ENCODE results near the gene NKX2-3. TPM values are rescaled to one million over a fixed set of nuclear protein-coding genes. Genes with fewer than 3 reads are reported as not detected.

NKX2-3 gene
- total RNA-seq, 1 experiment from 2014 or later, result 0.15 TPM

DNA sequence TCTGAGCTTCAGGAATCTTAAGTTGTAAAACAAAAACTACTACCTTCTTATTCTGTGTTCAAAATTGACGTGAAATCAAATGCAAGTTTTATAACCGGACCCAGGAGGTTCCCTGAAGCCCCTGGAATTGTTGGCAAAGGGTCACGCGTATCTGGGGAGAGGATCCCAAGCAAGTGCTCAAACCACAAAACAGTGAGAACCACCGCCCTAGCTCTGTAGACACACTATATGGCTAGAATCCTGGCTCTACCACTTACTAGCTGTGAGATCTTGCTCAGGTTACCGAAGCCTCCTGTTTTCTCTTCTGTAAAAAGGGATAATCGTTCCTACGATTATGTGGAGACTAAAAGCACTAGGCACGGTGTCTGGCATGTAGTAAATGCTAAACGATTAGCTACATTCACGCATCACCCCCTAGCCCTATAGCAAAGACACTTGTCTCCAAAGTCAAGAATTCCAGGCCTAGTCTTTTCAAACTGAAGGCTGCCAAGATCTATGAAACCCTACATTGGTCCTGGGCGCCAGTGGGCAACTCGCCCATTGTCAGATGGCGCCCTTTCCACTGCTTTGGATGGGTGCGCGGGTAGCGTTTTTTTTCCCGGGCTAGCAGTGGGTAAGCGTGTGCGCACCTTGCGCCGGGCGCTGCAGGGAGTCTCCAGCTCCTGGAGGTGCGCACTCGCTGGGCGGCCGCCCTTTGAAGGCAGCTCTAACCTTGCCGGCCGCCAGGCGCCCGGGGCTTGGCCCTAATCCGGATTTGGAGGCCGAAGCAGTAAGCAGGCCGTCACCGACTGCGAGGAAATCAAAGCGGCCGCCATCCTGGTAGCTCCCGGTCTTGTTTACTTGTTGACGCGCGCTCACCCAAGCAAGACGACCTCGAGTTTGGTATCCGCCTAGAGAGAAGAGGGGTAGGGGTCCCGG is 11.6 kb upstream of the NKX2-3 start:
- TF ChIP-seq, protein P1, sequence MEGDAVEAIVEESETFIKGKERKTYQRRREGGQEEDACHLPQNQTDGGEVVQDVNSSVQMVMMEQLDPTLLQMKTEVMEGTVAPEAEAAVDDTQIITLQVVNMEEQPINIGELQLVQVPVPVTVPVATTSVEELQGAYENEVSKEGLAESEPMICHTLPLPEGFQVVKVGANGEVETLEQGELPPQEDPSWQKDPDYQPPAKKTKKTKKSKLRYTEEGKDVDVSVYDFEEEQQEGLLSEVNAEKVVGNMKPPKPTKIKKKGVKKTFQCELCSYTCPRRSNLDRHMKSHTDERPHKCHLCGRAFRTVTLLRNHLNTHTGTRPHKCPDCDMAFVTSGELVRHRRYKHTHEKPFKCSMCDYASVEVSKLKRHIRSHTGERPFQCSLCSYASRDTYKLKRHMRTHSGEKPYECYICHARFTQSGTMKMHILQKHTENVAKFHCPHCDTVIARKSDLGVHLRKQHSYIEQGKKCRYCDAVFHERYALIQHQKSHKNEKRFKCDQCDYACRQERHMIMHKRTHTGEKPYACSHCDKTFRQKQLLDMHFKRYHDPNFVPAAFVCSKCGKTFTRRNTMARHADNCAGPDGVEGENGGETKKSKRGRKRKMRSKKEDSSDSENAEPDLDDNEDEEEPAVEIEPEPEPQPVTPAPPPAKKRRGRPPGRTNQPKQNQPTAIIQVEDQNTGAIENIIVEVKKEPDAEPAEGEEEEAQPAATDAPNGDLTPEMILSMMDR (IDR thresholded peaks at IDR 0.05), result no peak
- TF ChIP-seq POLR2AphosphoS5 (IDR thresholded peaks at IDR 0.05; ENCODE audit: low read depth, low read length) (no peak), REST (IDR thresholded peaks at IDR 0.05; ENCODE audit: insufficient read depth in 1 of 2, low read depth in 2 of 2, low read length in 1 of 2) (no peak), TCF7L2 (IDR thresholded peaks at IDR 0.05; ENCODE audit: low read depth, low read length) (no peak), SIN3A (IDR thresholded peaks at IDR 0.05; ENCODE audit: borderline replicate concordance, insufficient read depth, low read depth, low read length) (no peak)
- POLR2A ChIA-PET, result interaction anchor here (0.6 kb wide), 1 partner anchor 1093 kb away, joined by 3 read pairs; no protein-coding TSS in a partner anchor

DNA sequence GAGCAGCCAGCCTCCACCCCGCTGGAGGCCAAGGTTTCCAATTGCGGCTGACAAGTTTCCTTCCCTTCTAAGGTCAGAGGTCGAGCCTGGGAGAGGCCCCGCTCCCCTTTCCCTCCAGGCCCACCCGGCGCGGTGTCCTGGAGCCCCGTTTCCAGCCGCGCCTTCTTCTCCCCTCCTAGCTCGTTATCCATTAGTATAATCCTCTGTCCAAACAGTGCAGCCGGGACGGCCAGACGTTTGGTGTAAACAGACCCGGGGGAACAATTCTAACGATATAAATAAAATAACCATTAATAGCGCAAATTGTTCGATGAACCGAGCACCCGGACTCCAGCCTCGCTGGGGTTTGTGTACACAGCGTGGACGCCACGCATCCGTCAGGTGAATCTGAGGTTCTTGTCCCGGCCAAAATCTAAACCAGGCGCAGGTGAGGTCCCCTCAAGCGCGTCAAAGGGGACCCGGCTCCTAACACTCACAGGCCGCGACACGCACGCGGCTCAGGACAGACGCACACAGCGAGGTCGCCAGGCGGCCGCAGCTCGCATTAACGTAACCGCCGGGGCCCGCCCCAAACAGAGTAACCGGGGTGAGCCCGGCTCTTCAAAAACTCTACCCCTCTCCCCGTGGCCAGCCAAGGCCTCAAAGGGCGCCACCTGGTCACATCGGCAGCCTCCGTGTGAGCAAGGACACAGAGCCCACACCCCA is 10.8 kb upstream of the NKX2-3 start:
- Histone ChIP-seq H3K9me3 (ENCODE audit: control insufficient read depth, insufficient read depth, low read depth, low read length) (no peaks in the 10 kb centered on the region), H3K36me3 (ENCODE audit: control insufficient read depth, insufficient read depth, low read length) (no peaks in the 10 kb centered on the region), H3K4me3 (ENCODE audit: low read depth in 2 of 2, low read length in 2 of 2) (no peak overlapping the region), H3K4me1 (ENCODE audit: control insufficient read depth, insufficient read depth, low read length) (0 out of 2 replicates have a peak, but pooled peaks cover 5% of the 10 kb centered on the region), H3K27ac (ENCODE audit: low read length) (no peak overlapping the region), H3K27me3 (ENCODE audit: control insufficient read depth, insufficient read depth, low read length) (peaks cover 3% of the 10 kb centered on the region; the same call in 1 of the 2 replicates)
- POLR2A ChIA-PET, result interaction anchor here (0.6 kb wide), 1 partner anchor 1094 kb away, joined by 3 read pairs; no protein-coding TSS in a partner anchor
- in situ Hi-C loops (cut with HindIII; ENCODE audit: low pct_unique_long_range_greater_than_20kb, low sequenced_read_pairs) (no loop called here), intact Hi-C loops (cut with micrococcal nuclease; ENCODE audit: unreplicated experiment) (no loop called here)
- TF ChIP-seq, protein P1 (IDR thresholded peaks at IDR 0.05), result no peak
- no peak for TF ChIP-seq TCF7L2 (IDR thresholded peaks at IDR 0.05; ENCODE audit: low read depth, low read length)
- TF ChIP-seq SIN3A (IDR thresholded peaks at IDR 0.05; ENCODE audit: borderline replicate concordance, insufficient read depth, low read depth, low read length), result no peak
- TF ChIP-seq REST (IDR thresholded peaks at IDR 0.05; ENCODE audit: insufficient read depth in 1 of 2, low read depth in 2 of 2, low read length in 1 of 2), result no peak
- TF ChIP-seq POLR2AphosphoS5 (IDR thresholded peaks at IDR 0.05; ENCODE audit: low read depth, low read length), result no peak
- DNase-seq (ENCODE audit: low read depth, low spot score) (no peak), ATAC-seq (no peak)
- CTCF ChIA-PET, result no interaction called here
- no TSS peak for BruUV-seq (replicated peaks)

More for the DNA sequence above, 11.6 kb upstream of the NKX2-3 start:
- in situ Hi-C loops (cut with HindIII; ENCODE audit: low pct_unique_long_range_greater_than_20kb, low sequenced_read_pairs) (no loop called here), intact Hi-C loops (cut with micrococcal nuclease; ENCODE audit: unreplicated experiment) (no loop called here)
- Histone ChIP-seq H3K4me3 (ENCODE audit: low read depth in 2 of 2, low read length in 2 of 2) (0 out of 4 replicates have a peak overlapping the region, but pooled peaks of 1 of the 2 experiments have one; percentile 29), H3K27me3 (ENCODE audit: control insufficient read depth, insufficient read depth, low read length) (peaks cover 3% of the 10 kb centered on the region; the same call in 1 of the 2 replicates), H3K9me3 (ENCODE audit: control insufficient read depth, insufficient read depth, low read depth, low read length) (no peaks in the 10 kb centered on the region), H3K36me3 (ENCODE audit: control insufficient read depth, insufficient read depth, low read length) (no peaks in the 10 kb centered on the region), H3K27ac (ENCODE audit: low read length) (no peak overlapping the region), H3K4me1 (ENCODE audit: control insufficient read depth, insufficient read depth, low read length) (0 out of 2 replicates have a peak, but pooled peaks cover 5% of the 10 kb centered on the region)
- CTCF ChIA-PET, result interaction anchor here (0.7 kb wide), 1 partner anchor 134 kb away, joined by 8 read pairs; no protein-coding TSS in a partner anchor
- no TSS peak for BruUV-seq (replicated peaks)
- ATAC-seq (peak; percentile 36; the same call in 1 of the 2 replicates), DNase-seq (ENCODE audit: low read depth, low spot score) (no peak)

Measured in Panc1 (cell line).